Endothelial cell (in vitro differentiated cells): ENCODE data around the gene OLFML2A. TPM values are rescaled to one million over a fixed set of nuclear protein-coding genes. Genes with fewer than 3 reads are reported as not detected.
A peak's percentile ranks its signal among the peaks of the same experiment; 100 is the strongest.

ENCODE experiments used
- DNase-seq: peaks from one replicate; pipeline ENCODE4 v3.0.0; 2021; ENCODE audit warnings: low spot score
- H3K27ac Mint-ChIP-seq: one replicate; pipeline ENCODE4 v1.8.0; 2021; ENCODE audit warnings: mixed read lengths, inconsistent platforms; ENCODE audit not compliant: unreplicated experiment
- H3K27me3 Mint-ChIP-seq: one replicate; pipeline ENCODE4 v1.8.0; 2021; ENCODE audit warnings: mild to moderate bottlenecking, moderate library complexity, mixed read lengths, inconsistent platforms; ENCODE audit not compliant: unreplicated experiment
- H3K36me3 Mint-ChIP-seq: one replicate; pipeline ENCODE4 v1.8.0; 2021; ENCODE audit warnings: mild to moderate bottlenecking, low read depth, mixed read lengths, inconsistent platforms; ENCODE audit not compliant: unreplicated experiment
- H3K4me1 Mint-ChIP-seq: one replicate; pipeline ENCODE4 v1.8.0; 2021; ENCODE audit warnings: mild to moderate bottlenecking, mixed read lengths, inconsistent platforms; ENCODE audit not compliant: unreplicated experiment
- H3K4me3 Mint-ChIP-seq: one replicate; pipeline ENCODE4 v1.8.0; 2021; ENCODE audit warnings: mild to moderate bottlenecking, mixed read lengths, inconsistent platforms; ENCODE audit not compliant: unreplicated experiment
- H3K9me3 Mint-ChIP-seq: one replicate; pipeline ENCODE4 v1.8.0; 2021; ENCODE audit warnings: mixed read lengths, inconsistent platforms; ENCODE audit not compliant: unreplicated experiment
- CTCF ChIP-seq: fragments of 200-600 bp; sonication (generic); IDR thresholded peaks from one replicate; pipeline ENCODE4 v1.5.0; 2021; ENCODE audit warnings: antibody characterized with exemption; ENCODE audit not compliant: unreplicated experiment
- total RNA-seq: library from RNA; stranded (reverse); fragmentation: NEBNext Ultra II Directional; extraction: Animal tissue kit (Norgen Biotek cat#: 25700); gene quantifications from one replicate; pipeline ENCODE4 v1.2.1, GENCODE V29; 2021; ENCODE audit not compliant: unreplicated experiment

The OLFML2A gene
- total RNA-seq, 1 donor from 2014 or later: 18.2 TPM

GRCh38 chr9:124768334-124768733, 8.6 kb upstream of the OLFML2A start:
- no peaks in the 10 kb centered on the region for H3K36me3 Mint-ChIP-seq
- TF ChIP-seq CTCF: no peak
- H3K4me1 Mint-ChIP-seq: peaks cover 43% of the 10 kb centered on the region
- H3K27ac Mint-ChIP-seq: no peak overlapping the region
- DNase-seq: no peak
- H3K4me3 Mint-ChIP-seq: no peak overlapping the region
- H3K27me3 Mint-ChIP-seq: peaks cover 12% of the 10 kb centered on the region
- no peaks in the 10 kb centered on the region for H3K9me3 Mint-ChIP-seq

DNA sequence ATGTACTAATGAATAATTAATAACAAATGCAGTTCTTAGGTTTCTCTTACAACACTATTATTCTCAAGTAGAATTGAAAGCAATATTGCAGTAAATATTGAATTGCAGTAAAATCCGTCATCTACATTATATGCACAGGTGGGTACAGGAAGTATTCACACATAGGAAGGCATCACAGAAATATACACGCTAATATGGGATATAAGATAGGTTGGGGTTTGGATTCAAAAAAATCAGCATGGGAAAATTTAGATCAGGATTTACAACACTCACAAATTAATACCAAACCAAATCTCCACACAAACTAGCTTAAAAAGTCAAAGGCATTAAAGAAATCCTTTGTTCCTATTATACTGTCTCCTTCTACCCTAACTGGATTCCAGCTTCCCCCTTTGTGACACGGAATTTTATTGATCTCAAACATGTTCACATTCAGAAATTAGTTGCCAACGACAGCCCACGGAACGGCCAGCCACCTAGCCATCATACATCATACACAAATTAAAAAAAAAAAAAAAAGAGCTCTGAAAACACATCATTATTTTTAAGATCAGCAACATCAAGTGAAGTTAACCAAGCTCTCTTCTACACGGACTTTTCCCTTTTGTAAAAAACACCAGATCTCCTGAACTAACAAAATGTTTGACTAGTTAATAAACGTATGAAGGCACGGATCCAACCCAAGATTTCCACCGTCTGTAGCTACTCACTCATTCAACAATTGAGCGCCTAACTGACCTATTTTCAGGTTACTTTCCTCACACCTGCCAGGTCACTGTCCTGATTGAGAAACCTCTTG, 8.0 kb upstream of the OLFML2A start:
- H3K36me3 Mint-ChIP-seq: no peaks in the 10 kb centered on the region
- TF ChIP-seq CTCF: no peak
- H3K4me1 Mint-ChIP-seq: peaks cover 43% of the 10 kb centered on the region
- H3K4me3 Mint-ChIP-seq: peak overlapping the region; percentile 99
- H3K9me3 Mint-ChIP-seq: no peaks in the 10 kb centered on the region
- peaks cover 12% of the 10 kb centered on the region for H3K27me3 Mint-ChIP-seq
- no peak for DNase-seq
- H3K27ac Mint-ChIP-seq: peak overlapping the region; percentile 49

DNA sequence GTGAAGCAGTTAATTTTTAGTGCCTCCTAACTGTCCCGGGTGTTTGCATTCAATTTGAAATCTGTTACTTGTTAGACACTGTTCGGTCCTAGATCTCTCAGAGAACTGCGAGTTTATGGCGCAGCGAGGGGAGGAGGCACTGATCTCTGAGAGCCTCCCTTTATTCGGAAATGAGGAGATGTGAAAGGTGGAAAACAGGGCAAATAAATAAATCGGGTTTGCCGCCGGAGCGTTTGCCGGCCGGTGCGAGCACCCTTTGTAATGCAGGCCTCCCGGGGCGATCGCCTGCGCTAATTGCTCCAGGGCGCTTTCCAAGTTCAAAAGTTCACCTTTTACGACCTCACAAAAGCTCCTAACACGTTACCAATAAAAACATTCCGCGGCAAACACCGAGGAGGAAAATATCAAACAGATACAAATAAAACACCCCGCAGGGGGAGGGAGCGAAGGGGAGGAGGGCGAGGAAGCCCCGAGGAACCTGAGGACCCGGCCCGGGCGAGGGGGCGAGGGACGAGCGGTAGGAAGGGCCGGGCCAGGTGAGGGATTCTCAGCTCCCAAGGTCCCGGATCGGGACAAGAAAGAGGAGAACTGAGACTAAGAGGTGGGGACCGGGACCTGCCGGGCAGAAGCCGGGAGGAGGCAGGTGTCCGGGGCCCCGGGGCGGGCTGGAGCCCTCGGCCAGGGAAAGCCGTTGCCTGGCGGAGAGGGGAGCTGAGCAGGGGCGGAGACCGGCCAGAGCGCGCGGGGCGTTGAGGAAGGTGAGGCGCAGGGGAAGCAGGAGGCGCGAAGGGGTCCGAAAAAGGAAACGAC, 7.2 kb upstream of the OLFML2A start:
- no peak for TF ChIP-seq CTCF
- Mint-ChIP-seq H3K27me3 (peaks cover 15% of the 10 kb centered on the region), H3K4me1 (peaks cover 42% of the 10 kb centered on the region), H3K9me3 (no peaks in the 10 kb centered on the region), H3K27ac (peak overlapping the region; percentile 26), H3K4me3 (peak overlapping the region; percentile 99), H3K36me3 (no peaks in the 10 kb centered on the region)
- DNase-seq: peak; percentile 59

DNA sequence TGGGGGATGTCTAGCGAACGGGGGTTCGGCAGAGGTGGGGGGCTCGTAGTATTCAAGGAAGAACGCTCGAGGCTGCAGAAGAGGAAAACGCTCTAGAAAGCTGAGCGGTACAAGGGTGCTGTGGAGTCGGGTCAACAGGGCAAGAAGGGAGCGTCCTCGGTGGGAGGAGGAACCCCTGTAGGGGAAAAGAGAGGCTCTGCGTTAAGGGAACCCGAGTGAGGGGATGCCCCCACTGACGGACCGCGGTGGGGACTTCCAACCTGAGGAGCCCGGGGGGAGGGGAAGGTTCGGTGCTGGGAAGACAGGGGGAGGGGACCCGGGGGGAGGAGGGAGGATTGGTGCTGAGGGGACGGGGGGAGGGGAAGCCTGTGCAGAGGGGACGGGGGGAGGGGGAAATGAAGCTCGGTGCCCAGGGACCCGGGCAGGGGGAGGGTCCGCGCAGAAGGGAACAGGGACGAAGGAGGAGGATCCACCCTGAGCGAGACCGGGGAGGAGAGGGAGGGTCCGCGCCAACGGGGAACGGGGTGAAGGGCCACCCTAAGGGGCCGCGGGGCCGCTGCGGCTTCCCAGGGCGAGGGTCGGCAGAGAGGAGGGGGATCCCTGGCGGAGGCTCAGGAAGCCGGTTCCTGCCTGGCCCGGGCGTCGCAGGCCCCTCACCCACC, 6.4 kb upstream of the OLFML2A start:
- peak overlapping the region; percentile 99 for H3K4me3 Mint-ChIP-seq
- H3K27me3 Mint-ChIP-seq: peaks cover 15% of the 10 kb centered on the region

More for the DNA sequence above, 6.4 kb upstream of the OLFML2A start:
- Mint-ChIP-seq H3K36me3 (no peaks in the 10 kb centered on the region), H3K9me3 (no peaks in the 10 kb centered on the region), H3K4me1 (peaks cover 36% of the 10 kb centered on the region), H3K27ac (no peak overlapping the region)
- peak; percentile 44 for DNase-seq
- no peak for TF ChIP-seq CTCF
